Stimulated activated CD4-positive, alpha-beta T cell treated with anti-CD3 and anti-CD28 coated beads, Interleukin-15, amount 100 ng/mL, for 48 hours (primary cell): ENCODE results near the gene MYH7B.

Experiments
- DNase-seq, 2 donors: peaks; one replicate each; pipeline ENCODE4 v3.0.0-alpha.2; 2020; ENCODE audit warnings: low read depth in 2 of 2

Gene MYH7B

GRCh38 chr20:34977365-34978091, 21.9 kb downstream of the MYH7B start:
- DNase-seq, result no peak

- DNase-seq, result no peak
These were observed 22.6 kb downstream of the MYH7B start for GRCh38 chr20:34978092-34978744.

GRCh38 chr20:34979366-34980153, 23.9 kb downstream of the MYH7B start:
- peak in 1 of 2 donors; percentile 9 for DNase-seq

- DNase-seq, result no peak
These were observed 25.0 kb downstream of the MYH7B start for GRCh38 chr20:34980543-34981233.

- no peak for DNase-seq
These were observed 26.8 kb downstream of the MYH7B start for GRCh38 chr20:34982270-34983088.

GRCh38 chr20:34983089-34983820, 27.6 kb downstream of the MYH7B start:
- DNase-seq, result no peak

GRCh38 chr20:34983995-34984735, 28.5 kb downstream of the MYH7B start:
- no peak for DNase-seq

GRCh38 chr20:34984756-34985261, 29.1 kb downstream of the MYH7B start:
- DNase-seq, result no peak

GRCh38 chr20:34985461-34986310, 30.0 kb downstream of the MYH7B start:
- no peak for DNase-seq

- DNase-seq, result no peak
These were observed 30.9 kb downstream of the MYH7B start for GRCh38 chr20:34986311-34987287.

- no peak for DNase-seq
These were observed 31.9 kb downstream of the MYH7B start for GRCh38 chr20:34987288-34988190.

- no peak for DNase-seq
These were observed 32.5 kb downstream of the MYH7B start for GRCh38 chr20:34988191-34988540.

- DNase-seq, result no peak
These were observed 33.5 kb downstream of the MYH7B start for GRCh38 chr20:34989118-34989517.

- DNase-seq, result no peak
These were observed 34.0 kb downstream of the MYH7B start for GRCh38 chr20:34989670-34990069.

GRCh38 chr20:34990231-34990630, 34.6 kb downstream of the MYH7B start:
- DNase-seq, result no peak

GRCh38 chr20:34990661-34991214, 35.1 kb downstream of the MYH7B start:
- DNase-seq, result no peak
